AG09319 (cell line): ENCODE measurements around the gene TNNT1.

ENCODE experiments used
- DNase-seq: peaks from one replicate; pipeline ENCODE4 v3.0.0-alpha.2; 2010; ENCODE audit warnings: low read depth; ENCODE audit errors: extremely low read depth
- CTCF ChIP-seq: IDR thresholded peaks from 2 replicates; pipeline ENCODE4 v1.5.1; 2011; ENCODE audit warnings: low read depth, mild to moderate bottlenecking, inconsistent platforms, low read length, moderate library complexity

The TNNT1 gene

GRCh38 chr19:55149078-55150003 lies at the start of gene TNNT1:
Gene TNNT1 (minus strand): TSS chr19:55149206. CDS start chr19:55147157, 2,049 bp downstream.
- no peak for DNase-seq
- no peak for TF ChIP-seq CTCF

- no peak for TF ChIP-seq CTCF
- DNase-seq = no peak
Measured at GRCh38 chr19:55198651-55199050, 49.6 kb upstream of the TNNT1 start.

- no peak for TF ChIP-seq CTCF
- no peak for DNase-seq
Measured at GRCh38 chr19:55197528-55197927, 48.5 kb upstream of the TNNT1 start.

- no peak for DNase-seq
- no peak for TF ChIP-seq CTCF
Measured at GRCh38 chr19:55196803-55197202, 47.8 kb upstream of the TNNT1 start.

- no peak for TF ChIP-seq CTCF
- DNase-seq = no peak
Measured at GRCh38 chr19:55193481-55193880, 44.5 kb upstream of the TNNT1 start.

GRCh38 chr19:55189403-55189835 lies 40.4 kb upstream of the TNNT1 start:
- peak; percentile 88 for DNase-seq
- no peak for TF ChIP-seq CTCF

- DNase-seq = no peak
- no peak for TF ChIP-seq CTCF
Measured at GRCh38 chr19:55188625-55189024, 39.6 kb upstream of the TNNT1 start.
